OCI-LY3 (cell line): Measurements from ENCODE around the gene ZBBX.

Source experiments
- H2AFZ ChIP-seq: fragments of 200-600, 300-600 bp; shearing (Covaris generic); 2 replicates; pipeline ENCODE4 v1.6.0; 2014; ENCODE audit warnings: antibody characterized with exemption, low read depth, low read length
- H3K27ac ChIP-seq: fragments of 200-600, 300-600 bp; sonication (generic); 2 replicates; pipeline ENCODE4 v1.5.1; 2014; ENCODE audit warnings: mild to moderate bottlenecking, low read length, moderate library complexity, mixed read lengths
- H3K27me3 ChIP-seq: fragments of 200-600, 300-600 bp; sonication (generic); 2 replicates; pipeline ENCODE4 v1.6.1; 2014; ENCODE audit warnings: low read depth, low read length, mixed read lengths
- H3K36me3 ChIP-seq: fragments of 200-600, 300-600 bp; sonication (generic); replicated peaks from 2 replicates; pipeline ENCODE3; 2014; ENCODE audit warnings: low read depth, low read length, mixed read lengths
- H3K4me1 ChIP-seq: fragments of 300-600, 200-600 bp; sonication (generic); 2 replicates; pipeline ENCODE4 v1.6.1; 2014; ENCODE audit warnings: low read length, mixed read lengths
- H3K4me2 ChIP-seq: fragments of 200-600, 300-600 bp; sonication (generic); 2 replicates; pipeline ENCODE4 v1.6.1; 2014; ENCODE audit warnings: low read length, mixed read lengths
- H3K4me3 ChIP-seq: fragments of 300-600, 200-600 bp; sonication (generic); 2 replicates; pipeline ENCODE4 v1.5.1; 2014; ENCODE audit warnings: antibody characterized with exemption, mild to moderate bottlenecking, low read length, moderate library complexity
- H3K79me2 ChIP-seq: fragments of 300-600, 200-600 bp; shearing (Covaris generic); 2 replicates; pipeline ENCODE4 v1.6.1; 2014; ENCODE audit warnings: mild to moderate bottlenecking, low read length, mixed read lengths
- H3K9ac ChIP-seq: fragments of 300-600, 200-600 bp; shearing (Covaris generic); 2 replicates; pipeline ENCODE4 v1.6.0; 2014; ENCODE audit warnings: mild to moderate bottlenecking, low read length, moderate library complexity
- H3K9me3 ChIP-seq: fragments of 200-600, 300-600 bp; shearing (Covaris generic); 2 replicates; pipeline ENCODE4 v1.6.1; 2014; ENCODE audit warnings: low read length, mixed read lengths; ENCODE audit not compliant: insufficient read depth
- H4K20me1 ChIP-seq: fragments of 200-600, 300-600 bp; sonication (generic); 2 replicates; pipeline ENCODE4 v1.6.1; 2016; ENCODE audit warnings: low read length, mixed read lengths; ENCODE audit not compliant: insufficient read depth
- EZH2phosphoT487 ChIP-seq: fragments of 200-600 bp; shearing (Covaris generic); IDR thresholded peaks from 2 replicates; pipeline ENCODE4 v1.6.1; 2018; ENCODE audit warnings: antibody characterized with exemption, mixed run types, low read depth
- TF ChIP-seq, protein P1 (sequence below): fragments of 200-600, 300-600 bp; sonication (generic); IDR thresholded peaks from 2 replicates; pipeline ENCODE4 v1.5.1; 2014; ENCODE audit warnings: antibody characterized with exemption, low read length, low read depth

ZBBX gene

DNA sequence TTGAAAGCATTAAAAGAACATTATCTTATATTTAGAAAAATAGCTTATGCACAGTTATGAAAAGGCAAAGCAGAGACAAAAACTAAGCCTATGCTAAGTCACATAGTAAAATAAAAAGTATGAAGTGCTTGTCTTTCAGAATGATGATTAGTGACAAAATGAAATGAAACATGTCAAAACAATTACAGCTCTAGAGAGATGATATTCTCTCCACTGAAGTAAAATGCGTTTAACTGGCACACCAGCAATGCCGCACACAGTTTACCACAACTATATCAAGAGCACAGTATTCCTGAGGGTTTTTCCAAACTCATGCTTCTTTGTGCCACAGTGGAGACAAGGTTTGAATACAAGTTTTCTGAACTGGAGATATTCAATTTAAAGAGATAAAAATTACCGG lies 2.1 kb upstream of the ZBBX start:
- peaks cover 4% of the 10 kb centered on the region for H3K4me1 ChIP-seq
- H3K36me3 ChIP-seq, result no peaks in the 10 kb centered on the region
- no peaks in the 10 kb centered on the region for H3K79me2 ChIP-seq
- no peak overlapping the region for H3K27ac ChIP-seq
- H3K4me2 ChIP-seq, result no peak overlapping the region
- H2AFZ ChIP-seq, result no peak overlapping the region
- H3K9ac ChIP-seq, result no peak overlapping the region
- no peaks in the 10 kb centered on the region for H3K27me3 ChIP-seq
- no peaks in the 10 kb centered on the region for H4K20me1 ChIP-seq
- TF ChIP-seq EZH2phosphoT487, result no peak
- TF ChIP-seq, protein P1, sequence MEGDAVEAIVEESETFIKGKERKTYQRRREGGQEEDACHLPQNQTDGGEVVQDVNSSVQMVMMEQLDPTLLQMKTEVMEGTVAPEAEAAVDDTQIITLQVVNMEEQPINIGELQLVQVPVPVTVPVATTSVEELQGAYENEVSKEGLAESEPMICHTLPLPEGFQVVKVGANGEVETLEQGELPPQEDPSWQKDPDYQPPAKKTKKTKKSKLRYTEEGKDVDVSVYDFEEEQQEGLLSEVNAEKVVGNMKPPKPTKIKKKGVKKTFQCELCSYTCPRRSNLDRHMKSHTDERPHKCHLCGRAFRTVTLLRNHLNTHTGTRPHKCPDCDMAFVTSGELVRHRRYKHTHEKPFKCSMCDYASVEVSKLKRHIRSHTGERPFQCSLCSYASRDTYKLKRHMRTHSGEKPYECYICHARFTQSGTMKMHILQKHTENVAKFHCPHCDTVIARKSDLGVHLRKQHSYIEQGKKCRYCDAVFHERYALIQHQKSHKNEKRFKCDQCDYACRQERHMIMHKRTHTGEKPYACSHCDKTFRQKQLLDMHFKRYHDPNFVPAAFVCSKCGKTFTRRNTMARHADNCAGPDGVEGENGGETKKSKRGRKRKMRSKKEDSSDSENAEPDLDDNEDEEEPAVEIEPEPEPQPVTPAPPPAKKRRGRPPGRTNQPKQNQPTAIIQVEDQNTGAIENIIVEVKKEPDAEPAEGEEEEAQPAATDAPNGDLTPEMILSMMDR, result no peak
- no peak overlapping the region for H3K4me3 ChIP-seq
- no peaks in the 10 kb centered on the region for H3K9me3 ChIP-seq

GRCh38 chr3:167375478-167375877 lies 4.6 kb downstream of the ZBBX start:
- H3K4me3 ChIP-seq, result no peak overlapping the region
- no peaks in the 10 kb centered on the region for H3K36me3 ChIP-seq
- H3K79me2 ChIP-seq, result no peaks in the 10 kb centered on the region
- no peak overlapping the region for H2AFZ ChIP-seq
- no peak overlapping the region for H3K4me2 ChIP-seq
- H3K9ac ChIP-seq, result no peak overlapping the region
- no peaks in the 10 kb centered on the region for H3K27me3 ChIP-seq
- H3K9me3 ChIP-seq, result no peaks in the 10 kb centered on the region
- no peaks in the 10 kb centered on the region for H4K20me1 ChIP-seq
- TF ChIP-seq, protein P1, result no peak
- no peak for TF ChIP-seq EZH2phosphoT487
- no peak overlapping the region for H3K27ac ChIP-seq
- H3K4me1 ChIP-seq, result peaks cover 4% of the 10 kb centered on the region

GRCh38 chr3:167372138-167372537 lies 8.0 kb downstream of the ZBBX start:
- no peaks in the 10 kb centered on the region for H3K27me3 ChIP-seq
- no peaks in the 10 kb centered on the region for H3K9me3 ChIP-seq
- no peak overlapping the region for H2AFZ ChIP-seq
- no peak overlapping the region for H3K27ac ChIP-seq
- H3K4me3 ChIP-seq, result no peak overlapping the region
- TF ChIP-seq EZH2phosphoT487, result no peak
- TF ChIP-seq, protein P1, result no peak
- no peaks in the 10 kb centered on the region for H3K36me3 ChIP-seq
- H4K20me1 ChIP-seq, result no peaks in the 10 kb centered on the region
- H3K9ac ChIP-seq, result no peak overlapping the region
- no peak overlapping the region for H3K4me2 ChIP-seq
- no peaks in the 10 kb centered on the region for H3K79me2 ChIP-seq
- no peaks in the 10 kb centered on the region for H3K4me1 ChIP-seq

DNA sequence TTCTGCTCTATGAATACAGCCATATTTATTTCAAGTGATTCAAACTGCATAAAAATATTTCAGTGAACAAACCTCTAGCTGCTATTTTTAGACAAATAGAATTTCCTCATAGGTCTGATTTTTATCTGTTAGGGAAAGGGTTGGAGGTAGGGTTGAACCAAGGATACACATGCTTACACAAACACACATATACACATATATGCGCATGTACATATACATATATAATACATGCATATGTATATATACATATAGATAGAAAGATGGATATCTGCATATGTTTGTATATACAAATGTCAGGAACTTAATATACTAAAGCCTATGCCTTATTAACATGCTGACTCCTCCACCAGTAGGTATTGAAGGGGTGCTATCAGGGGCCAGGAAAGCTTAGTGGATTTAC lies 18.1 kb downstream of the ZBBX start:
- H3K27me3 ChIP-seq, result no peaks in the 10 kb centered on the region
- H3K9me3 ChIP-seq, result no peaks in the 10 kb centered on the region
- H3K9ac ChIP-seq, result no peak overlapping the region
- no peaks in the 10 kb centered on the region for H3K4me1 ChIP-seq
- no peak overlapping the region for H3K4me2 ChIP-seq
- H3K79me2 ChIP-seq, result no peaks in the 10 kb centered on the region
- H3K27ac ChIP-seq, result no peak overlapping the region
- H4K20me1 ChIP-seq, result no peaks in the 10 kb centered on the region
- H3K4me3 ChIP-seq, result no peak overlapping the region
- no peaks in the 10 kb centered on the region for H3K36me3 ChIP-seq
- TF ChIP-seq EZH2phosphoT487, result no peak
- TF ChIP-seq, protein P1, result no peak
- no peak overlapping the region for H2AFZ ChIP-seq
